ENCODE results near the gene TRAF2. TPM values are rescaled to one million over a fixed set of nuclear protein-coding genes. Genes with fewer than 3 reads are reported as not detected.

Gene TRAF2
- total RNA-seq, 1 donor from 2014 or later: 14.4 TPM

- Histone ChIP-seq H3K4me3 (ENCODE audit: insufficient read depth, low read depth, low read length) (no peak overlapping the region), H3K4me1 (ENCODE audit: insufficient read depth, low read length) (peaks cover 6% of the 10 kb centered on the region), H3K4me2 (ENCODE audit: low read length) (no peak overlapping the region), H4K20me1 (ENCODE audit: insufficient read depth, low read length) (peaks cover 17% of the 10 kb centered on the region), H3K27ac (ENCODE audit: low read depth, low read length) (no peak overlapping the region), H3K27me3 (ENCODE audit: insufficient read depth, low read length) (no peaks in the 10 kb centered on the region), H3K9me3 (ENCODE audit: insufficient read depth, low read depth, low read length) (no peaks in the 10 kb centered on the region), H3K79me2 (ENCODE audit: insufficient read depth, low read length) (peaks cover under 1% of the 10 kb centered on the region), H3K9ac (ENCODE audit: low read length) (no peak overlapping the region), H3K36me3 (ENCODE audit: insufficient read depth, low read length) (no peaks in the 10 kb centered on the region), H2AFZ (ENCODE audit: low read depth, low read length) (no peak overlapping the region)
- H3K4me3 Mint-ChIP-seq (ENCODE audit: unreplicated experiment): no peak overlapping the region
- FAIRE-seq (no peak), DNase-seq (ENCODE audit: low read depth) (no peak)
- TF ChIP-seq EZH2 (IDR thresholded peaks at IDR 0.05; ENCODE audit: insufficient read depth, low read length) (no peak), CTCF (IDR thresholded peaks at IDR 0.05; ENCODE audit: insufficient read depth, low read depth, low read length) (no peak)
- H3K36me3 Mint-ChIP-seq (ENCODE audit: low read depth, unreplicated experiment): no peaks in the 10 kb centered on the region
- H3K9me3 Mint-ChIP-seq (ENCODE audit: unreplicated experiment): no peaks in the 10 kb centered on the region
- no peak overlapping the region for H3K27ac Mint-ChIP-seq (ENCODE audit: unreplicated experiment)
- no peaks in the 10 kb centered on the region for H3K27me3 Mint-ChIP-seq (ENCODE audit: low read depth, unreplicated experiment)
- H3K4me1 Mint-ChIP-seq (ENCODE audit: low read depth, unreplicated experiment): peaks cover 2% of the 10 kb centered on the region
These were observed 30.7 kb upstream of the TRAF2 start for GRCh38 chr9:136855461-136856078.

GRCh38 chr9:136856079-136856476, 30.2 kb upstream of the TRAF2 start:
- FAIRE-seq: no peak
- no peak overlapping the region for H3K4me3 Mint-ChIP-seq (ENCODE audit: unreplicated experiment)
- DNase-seq (ENCODE audit: low read depth): no peak
- peaks cover 6% of the 10 kb centered on the region for H3K4me1 ChIP-seq (ENCODE audit: insufficient read depth, low read length)
- no peaks in the 10 kb centered on the region for H3K27me3 Mint-ChIP-seq (ENCODE audit: low read depth, unreplicated experiment)
- no peak overlapping the region for H3K4me2 ChIP-seq (ENCODE audit: low read length)
- H2AFZ ChIP-seq (ENCODE audit: low read depth, low read length): no peak overlapping the region
- no peaks in the 10 kb centered on the region for H3K36me3 Mint-ChIP-seq (ENCODE audit: low read depth, unreplicated experiment)
- H3K36me3 ChIP-seq (ENCODE audit: insufficient read depth, low read length): no peaks in the 10 kb centered on the region
- H3K27ac Mint-ChIP-seq (ENCODE audit: unreplicated experiment): no peak overlapping the region
- H3K9me3 Mint-ChIP-seq (ENCODE audit: unreplicated experiment): no peaks in the 10 kb centered on the region
- no peak overlapping the region for H3K4me3 ChIP-seq (ENCODE audit: insufficient read depth, low read depth, low read length)
- H3K27me3 ChIP-seq (ENCODE audit: insufficient read depth, low read length): no peaks in the 10 kb centered on the region
- TF ChIP-seq EZH2 (IDR thresholded peaks at IDR 0.05; ENCODE audit: insufficient read depth, low read length): no peak
- no peak for TF ChIP-seq CTCF (IDR thresholded peaks at IDR 0.05; ENCODE audit: insufficient read depth, low read depth, low read length)
- H3K9me3 ChIP-seq (ENCODE audit: insufficient read depth, low read depth, low read length): no peaks in the 10 kb centered on the region
- no peak overlapping the region for H3K9ac ChIP-seq (ENCODE audit: low read length)
- H3K4me1 Mint-ChIP-seq (ENCODE audit: low read depth, unreplicated experiment): peaks cover 2% of the 10 kb centered on the region
- no peaks in the 10 kb centered on the region for H3K79me2 ChIP-seq (ENCODE audit: insufficient read depth, low read length)
- peaks cover 15% of the 10 kb centered on the region for H4K20me1 ChIP-seq (ENCODE audit: insufficient read depth, low read length)
- no peak overlapping the region for H3K27ac ChIP-seq (ENCODE audit: low read depth, low read length)

- FAIRE-seq (no peak), DNase-seq (ENCODE audit: low read depth) (no peak)
- Histone ChIP-seq H3K27me3 (ENCODE audit: insufficient read depth, low read length) (no peaks in the 10 kb centered on the region), H3K4me1 (ENCODE audit: insufficient read depth, low read length) (peaks cover 6% of the 10 kb centered on the region), H3K27ac (ENCODE audit: low read depth, low read length) (no peak overlapping the region), H2AFZ (ENCODE audit: low read depth, low read length) (no peak overlapping the region), H4K20me1 (ENCODE audit: insufficient read depth, low read length) (peaks cover 21% of the 10 kb centered on the region), H3K79me2 (ENCODE audit: insufficient read depth, low read length) (no peaks in the 10 kb centered on the region), H3K36me3 (ENCODE audit: insufficient read depth, low read length) (no peaks in the 10 kb centered on the region), H3K9me3 (ENCODE audit: insufficient read depth, low read depth, low read length) (no peaks in the 10 kb centered on the region), H3K9ac (ENCODE audit: low read length) (no peak overlapping the region), H3K4me3 (ENCODE audit: insufficient read depth, low read depth, low read length) (no peak overlapping the region), H3K4me2 (ENCODE audit: low read length) (no peak overlapping the region)
- Mint-ChIP-seq H3K27me3 (ENCODE audit: low read depth, unreplicated experiment) (no peaks in the 10 kb centered on the region), H3K4me3 (ENCODE audit: unreplicated experiment) (no peak overlapping the region), H3K9me3 (ENCODE audit: unreplicated experiment) (no peaks in the 10 kb centered on the region), H3K36me3 (ENCODE audit: low read depth, unreplicated experiment) (no peaks in the 10 kb centered on the region), H3K4me1 (ENCODE audit: low read depth, unreplicated experiment) (peaks cover 2% of the 10 kb centered on the region), H3K27ac (ENCODE audit: unreplicated experiment) (no peak overlapping the region)
- TF ChIP-seq CTCF (IDR thresholded peaks at IDR 0.05; ENCODE audit: insufficient read depth, low read depth, low read length) (no peak), EZH2 (IDR thresholded peaks at IDR 0.05; ENCODE audit: insufficient read depth, low read length) (no peak)
These were observed 29.7 kb upstream of the TRAF2 start for GRCh38 chr9:136856541-136857141.

All from astrocyte (in vitro differentiated cells and primary cell).